ENCODE data around the gene MOV10L1. TPM values are rescaled to one million over a fixed set of nuclear protein-coding genes. Genes with fewer than 3 reads are reported as not detected.

MOV10L1 gene
- total RNA-seq, 4 donors from 2014 or later = 0.25 TPM; not detected in 3

DNA sequence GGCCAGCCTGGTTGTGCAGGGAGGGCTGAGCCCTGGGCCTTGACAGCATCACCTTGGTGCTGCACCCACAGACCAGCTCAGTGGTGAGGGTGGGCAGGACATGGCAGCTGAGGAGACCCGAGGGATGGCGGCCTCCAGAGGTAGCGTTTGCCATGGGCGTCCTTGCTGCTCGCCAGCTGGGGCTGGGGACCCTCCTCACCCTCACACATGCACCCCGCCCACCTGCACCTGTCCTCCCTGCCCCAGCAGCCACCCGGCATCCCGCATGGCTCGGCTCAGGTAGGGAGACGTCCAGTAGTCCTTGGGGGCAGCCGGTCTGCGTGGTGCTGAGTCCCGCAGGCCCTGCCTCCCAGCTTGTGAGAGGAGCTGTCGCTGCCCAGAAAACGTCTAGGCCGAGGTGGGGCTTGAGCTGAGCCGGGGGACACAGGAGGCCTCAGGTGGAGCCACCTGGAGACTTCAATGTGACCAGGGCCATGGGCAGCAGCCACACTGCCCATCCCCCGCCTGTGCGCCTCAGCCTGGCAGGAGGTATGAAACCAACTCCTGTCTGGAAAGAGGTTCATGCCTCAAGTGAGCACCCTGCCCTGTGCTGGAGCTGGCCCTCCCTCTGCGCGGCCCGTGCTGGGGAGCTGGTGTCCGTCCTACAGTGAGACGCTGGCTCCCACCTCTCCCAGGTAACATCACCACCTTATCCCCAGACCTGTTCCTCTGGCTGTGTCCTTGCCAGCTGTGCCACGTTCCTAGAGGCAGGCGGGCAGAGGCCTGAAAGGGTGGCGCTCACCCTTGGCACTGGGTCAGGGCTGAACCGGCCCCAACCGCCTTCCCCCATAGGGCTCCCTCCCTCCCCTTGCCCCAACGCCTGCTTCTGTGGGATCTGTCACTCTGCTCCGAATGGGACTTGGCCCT is 92.6 kb downstream of the MOV10L1 start:
- DNase-seq (no peak), ATAC-seq (no peak)
- Histone ChIP-seq H3K27ac (no peak overlapping the region), H3K9me3 (no peaks in the 10 kb centered on the region), H3K36me3 (no peaks in the 10 kb centered on the region), H3K27me3 (peaks cover 7 to 21% (median 18%) of the 10 kb centered on the region in 3 donors), H3K4me1 (peaks cover 12 to 14% of the 10 kb centered on the region in 2 donors), H3K4me3 (no peak overlapping the region)
- TF ChIP-seq POLR2A (IDR thresholded peaks at IDR 0.05) = no peak
- TF ChIP-seq CTCF (IDR thresholded peaks at IDR 0.05 in 4 of 5, conservative IDR thresholded peaks at IDR 0.05 in 1 of 5) = no peak
- in situ Hi-C loops (cut with MboI; ENCODE audit: low sequenced_read_pairs in 4 of 4) (no loop called here), intact Hi-C loops (cut with DNase I; ENCODE audit: low total_unique reads) (loop anchor here (10.0 kb wide), 1 partner anchor 398 kb away; no protein-coding TSS in a partner anchor)

- Histone ChIP-seq H3K27me3 (peaks cover 7 to 20% (median 15%) of the 10 kb centered on the region in 3 donors), H3K27ac (no peak overlapping the region), H3K4me1 (peaks cover 13 to 14% of the 10 kb centered on the region in 2 donors), H3K36me3 (no peaks in the 10 kb centered on the region), H3K9me3 (no peaks in the 10 kb centered on the region), H3K4me3 (no peak overlapping the region)
- ATAC-seq (no peak), DNase-seq (no peak)
- no peak for TF ChIP-seq POLR2A (IDR thresholded peaks at IDR 0.05)
- TF ChIP-seq CTCF (IDR thresholded peaks at IDR 0.05 in 4 of 5, conservative IDR thresholded peaks at IDR 0.05 in 1 of 5) = no peak
- in situ Hi-C loops (cut with MboI; ENCODE audit: low sequenced_read_pairs in 4 of 4) (no loop called here), intact Hi-C loops (cut with DNase I; ENCODE audit: low total_unique reads) (loop anchor here (10.0 kb wide), 1 partner anchor 399 kb away; no protein-coding TSS in a partner anchor)
Measured at GRCh38 chr22:50183141-50183971, 93.5 kb downstream of the MOV10L1 start.

GRCh38 chr22:50184004-50184901 is 94.4 kb downstream of the MOV10L1 start:
- Histone ChIP-seq H3K9me3 (no peaks in the 10 kb centered on the region), H3K36me3 (no peaks in the 10 kb centered on the region), H3K27me3 (peaks cover 6 to 11% (median 6%) of the 10 kb centered on the region in 3 donors), H3K4me3 (peak overlapping the region in 2 of 4 donors; percentile 71 to 73), H3K27ac (no peak overlapping the region), H3K4me1 (peaks cover 13 to 14% of the 10 kb centered on the region in 2 donors)
- intact Hi-C loops (cut with DNase I; ENCODE audit: low total_unique reads) = loop anchor here (10.0 kb wide), 1 partner anchor 399 kb away; no protein-coding TSS in a partner anchor
- ATAC-seq (no peak), DNase-seq (no peak)
- TF ChIP-seq POLR2A (IDR thresholded peaks at IDR 0.05) (no peak), CTCF (IDR thresholded peaks at IDR 0.05 in 4 of 5, conservative IDR thresholded peaks at IDR 0.05 in 1 of 5) (no peak)
- in situ Hi-C loops (cut with MboI; ENCODE audit: low sequenced_read_pairs in 4 of 4) = no loop called here

- H3K27ac ChIP-seq = peak overlapping the region in 3 of 4 donors; percentile 30 to 68 (median 54)
- peak overlapping the region; percentile 60 to 84 (median 72) for H3K4me3 ChIP-seq
- TF ChIP-seq POLR2A (IDR thresholded peaks at IDR 0.05) (no peak), CTCF (IDR thresholded peaks at IDR 0.05 in 4 of 5, conservative IDR thresholded peaks at IDR 0.05 in 1 of 5) (no peak)
- intact Hi-C loops (cut with DNase I; ENCODE audit: low total_unique reads) (loop anchor here (1.0 to 10.0 kb wide), 2 partner anchors 15 to 400 kb away; no protein-coding TSS in a partner anchor), in situ Hi-C loops (cut with MboI; ENCODE audit: low sequenced_read_pairs in 4 of 4) (no loop called here)
- no peaks in the 10 kb centered on the region for H3K9me3 ChIP-seq
- H3K36me3 ChIP-seq = no peaks in the 10 kb centered on the region
- ATAC-seq (peak in 1 of 2 donors; percentile 3), DNase-seq (no peak)
- peaks cover 0 to 4% (median 0%) of the 10 kb centered on the region in 3 donors for H3K27me3 ChIP-seq
- H3K4me1 ChIP-seq = peaks cover 16 to 17% of the 10 kb centered on the region in 2 donors
Measured at GRCh38 chr22:50184902-50185374, 95.1 kb downstream of the MOV10L1 start.

Measured in gastrocnemius medialis (tissue), 4 donors.